ENCODE data around the gene CMTM4. TPM values are rescaled to one million over a fixed set of nuclear protein-coding genes. Genes with fewer than 3 reads are reported as not detected.
A peak's percentile ranks its signal among the peaks of the same experiment; 100 is the strongest.

The CMTM4 gene
- total and polyA plus RNA-seq, 12 donors, result 4.5 to 14.6 (median 11.7) TPM

DNA sequence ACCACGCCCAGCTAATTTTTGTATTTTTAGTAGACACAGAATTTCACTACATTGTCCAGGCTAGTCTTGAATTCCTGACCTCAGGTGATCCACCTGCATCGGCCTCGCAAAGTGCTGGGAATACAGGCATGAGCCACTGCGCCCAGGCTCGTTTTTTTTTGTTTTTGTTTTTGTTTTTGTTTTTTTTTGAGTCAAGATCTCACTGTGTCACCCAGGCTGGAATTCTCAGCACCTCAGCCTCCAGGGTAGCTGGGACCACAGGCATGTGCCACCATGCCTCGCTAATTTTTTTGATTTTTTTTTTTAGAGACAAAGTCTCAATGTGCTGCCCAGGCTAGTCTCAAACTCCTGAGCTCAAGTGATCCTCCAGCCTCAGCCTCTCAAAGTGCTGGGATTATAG is 17.5 kb upstream of the CMTM4 start:
- 90 to 94% methylated on average over 6 of the region's 6 CpGs for WGBS, 2 donors
- no peak overlapping the region for H3K27ac ChIP-seq
- H3K4me1 ChIP-seq, result peaks cover 0 to 12% (median 0%) of the 10 kb centered on the region in 9 donors
- no peaks in the 10 kb centered on the region for H3K27me3 ChIP-seq
- intact Hi-C loops (cut with DNase I), result no loop called here
- TF ChIP-seq, protein P1, sequence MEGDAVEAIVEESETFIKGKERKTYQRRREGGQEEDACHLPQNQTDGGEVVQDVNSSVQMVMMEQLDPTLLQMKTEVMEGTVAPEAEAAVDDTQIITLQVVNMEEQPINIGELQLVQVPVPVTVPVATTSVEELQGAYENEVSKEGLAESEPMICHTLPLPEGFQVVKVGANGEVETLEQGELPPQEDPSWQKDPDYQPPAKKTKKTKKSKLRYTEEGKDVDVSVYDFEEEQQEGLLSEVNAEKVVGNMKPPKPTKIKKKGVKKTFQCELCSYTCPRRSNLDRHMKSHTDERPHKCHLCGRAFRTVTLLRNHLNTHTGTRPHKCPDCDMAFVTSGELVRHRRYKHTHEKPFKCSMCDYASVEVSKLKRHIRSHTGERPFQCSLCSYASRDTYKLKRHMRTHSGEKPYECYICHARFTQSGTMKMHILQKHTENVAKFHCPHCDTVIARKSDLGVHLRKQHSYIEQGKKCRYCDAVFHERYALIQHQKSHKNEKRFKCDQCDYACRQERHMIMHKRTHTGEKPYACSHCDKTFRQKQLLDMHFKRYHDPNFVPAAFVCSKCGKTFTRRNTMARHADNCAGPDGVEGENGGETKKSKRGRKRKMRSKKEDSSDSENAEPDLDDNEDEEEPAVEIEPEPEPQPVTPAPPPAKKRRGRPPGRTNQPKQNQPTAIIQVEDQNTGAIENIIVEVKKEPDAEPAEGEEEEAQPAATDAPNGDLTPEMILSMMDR (IDR thresholded peaks at IDR 0.05), result no peak
- H3K4me3 ChIP-seq, result no peak overlapping the region
- H3K36me3 ChIP-seq, result peaks cover 0 to 21% (median 0%) of the 10 kb centered on the region in 9 donors
- peaks cover 0 to 9% (median 0%) of the 10 kb centered on the region in 11 donors for H3K9me3 ChIP-seq
- DNase-seq, result no peak
- no peak for ATAC-seq

DNA sequence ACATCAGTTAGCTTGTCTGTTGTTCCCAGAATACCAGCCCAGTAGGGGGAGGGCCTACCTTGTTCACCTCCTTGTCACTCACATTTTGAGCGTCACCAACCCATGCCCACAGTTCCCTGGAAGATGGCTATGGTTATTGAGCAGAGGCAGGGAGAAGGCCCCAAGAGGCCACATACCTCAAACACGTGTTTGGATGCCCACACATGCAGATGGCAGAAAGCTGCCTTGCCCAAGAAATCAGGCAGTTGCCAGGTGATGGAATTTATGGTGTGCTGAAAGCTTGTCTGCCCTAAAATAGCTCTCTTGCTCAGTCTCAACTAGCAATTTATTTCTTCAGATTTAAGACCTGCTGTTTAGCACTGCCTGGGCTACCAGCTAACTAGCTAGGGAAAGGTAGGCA is 16.5 kb upstream of the CMTM4 start:
- H3K4me1 ChIP-seq, result peaks cover 0 to 12% (median 0%) of the 10 kb centered on the region in 9 donors
- H3K9me3 ChIP-seq, result peaks cover 0 to 9% (median 0%) of the 10 kb centered on the region in 11 donors
- peak in 2 of 8 donors; percentile 24 to 27 for ATAC-seq
- no peaks in the 10 kb centered on the region for H3K27me3 ChIP-seq
- H3K36me3 ChIP-seq, result peaks cover 0 to 11% (median 0%) of the 10 kb centered on the region in 9 donors
- DNase-seq, result no peak
- intact Hi-C loops (cut with DNase I), result no loop called here
- H3K27ac ChIP-seq, result no peak overlapping the region
- 33 to 39% methylated on average over 2 of the region's 2 CpGs for WGBS, 2 donors
- no peak overlapping the region for H3K4me3 ChIP-seq
- TF ChIP-seq, protein P1 (IDR thresholded peaks at IDR 0.05), result no peak

DNA sequence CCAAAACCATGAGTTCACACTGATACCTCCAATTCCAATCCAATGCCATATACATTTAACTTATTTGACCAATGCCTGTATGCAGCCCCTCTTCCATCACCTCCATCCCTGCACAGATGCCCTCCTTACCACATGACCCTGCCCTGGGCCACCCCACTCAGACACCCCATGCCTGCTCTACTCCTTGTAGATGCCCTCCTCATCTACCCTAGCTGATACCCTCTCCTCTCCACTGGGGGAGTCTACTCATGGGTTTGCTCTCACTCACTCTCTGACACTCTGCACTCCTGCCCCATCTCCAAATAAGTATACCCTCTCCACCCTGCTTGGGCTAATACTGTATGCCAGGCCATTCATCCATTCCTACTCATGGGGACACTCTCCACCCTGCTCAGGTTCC is 16.0 kb upstream of the CMTM4 start:
- ATAC-seq (peak in 2 of 8 donors; percentile 22 to 49), DNase-seq (no peak)
- no peak overlapping the region for H3K4me3 ChIP-seq
- TF ChIP-seq, protein P1 (IDR thresholded peaks at IDR 0.05), result no peak
- peaks cover 0 to 9% (median 0%) of the 10 kb centered on the region in 11 donors for H3K9me3 ChIP-seq
- peaks cover 0 to 5% (median 0%) of the 10 kb centered on the region in 9 donors for H3K36me3 ChIP-seq
- H3K4me1 ChIP-seq, result peaks cover 0 to 12% (median 0%) of the 10 kb centered on the region in 9 donors
- no peaks in the 10 kb centered on the region for H3K27me3 ChIP-seq
- intact Hi-C loops (cut with DNase I), result no loop called here
- no peak overlapping the region for H3K27ac ChIP-seq

DNA sequence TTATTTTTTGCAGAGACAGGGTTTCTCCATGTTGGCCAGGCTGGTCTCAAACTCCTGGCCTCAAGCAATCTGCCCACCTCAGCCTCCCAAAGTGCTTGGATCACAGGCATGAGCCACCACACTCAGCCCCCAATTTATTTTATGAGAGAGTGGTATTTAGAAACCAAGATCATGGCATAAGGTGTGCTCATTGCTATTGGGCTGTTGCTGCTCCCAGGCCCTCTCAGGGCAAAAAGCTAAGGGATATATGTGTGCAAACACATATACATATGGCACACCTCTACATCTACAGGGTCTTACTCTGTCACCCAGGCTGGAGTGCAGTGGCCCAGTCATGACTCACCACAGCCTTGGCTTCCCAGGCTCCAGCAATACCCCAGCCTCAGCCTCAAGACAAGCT is 15.0 kb upstream of the CMTM4 start:
- no peak for ATAC-seq
- TF ChIP-seq, protein P1 (IDR thresholded peaks at IDR 0.05), result no peak

More for the DNA sequence above, 15.0 kb upstream of the CMTM4 start:
- intact Hi-C loops (cut with DNase I), result no loop called here
- Histone ChIP-seq H3K27ac (no peak overlapping the region), H3K4me1 (peaks cover 0 to 9% (median 3%) of the 10 kb centered on the region in 9 donors), H3K9me3 (peaks cover 0 to 9% (median 0%) of the 10 kb centered on the region in 11 donors), H3K27me3 (no peaks in the 10 kb centered on the region), H3K36me3 (no peaks in the 10 kb centered on the region), H3K4me3 (no peak overlapping the region)
- DNase-seq, result no peak

Measured in heart right ventricle (tissue), 16 donors.